OCI-LY1 (cell line): ENCODE measurements around the gene ANAPC5.

Experiments
- H2AFZ ChIP-seq: fragments of 200-600 bp; sonication (generic), shearing (Covaris generic); 2 replicates; pipeline ENCODE4 v1.6.0; 2014; ENCODE audit warnings: antibody characterized with exemption, mild to moderate bottlenecking, low read length
- H3F3A ChIP-seq: fragments of 200-600 bp; sonication (generic), shearing (Covaris generic); 2 replicates; pipeline ENCODE4 v1.6.0; 2014; ENCODE audit warnings: mild to moderate bottlenecking, antibody characterized with exemption, low read length, moderate library complexity; ENCODE audit not compliant: insufficient read depth
- H3K27ac ChIP-seq: fragments of 200-600 bp; sonication (generic); 2 replicates; pipeline ENCODE4 v1.5.1; 2014; ENCODE audit warnings: low read length, mixed run types, mild to moderate bottlenecking, low read depth; ENCODE audit not compliant: poor library complexity, severe bottlenecking
- H3K27me3 ChIP-seq: fragments of 200-600 bp; sonication (generic); 2 replicates; pipeline ENCODE4 v1.6.0; 2014; ENCODE audit warnings: antibody characterized with exemption, mild to moderate bottlenecking, low read length, moderate library complexity; ENCODE audit not compliant: insufficient read depth
- H3K36me3 ChIP-seq: fragments of 200-600 bp; sonication (generic); 2 replicates; pipeline ENCODE4 v1.6.1; 2014; ENCODE audit warnings: mild to moderate bottlenecking, antibody characterized with exemption, low read length, moderate library complexity, mixed read lengths; ENCODE audit not compliant: insufficient read depth
- H3K4me1 ChIP-seq: fragments of 200-600 bp; sonication (generic); 2 replicates; pipeline ENCODE4 v1.5.1; 2014; ENCODE audit warnings: mild to moderate bottlenecking, low read length, moderate library complexity; ENCODE audit not compliant: insufficient read depth, severe bottlenecking
- H3K4me2 ChIP-seq: fragments of 200-600 bp; sonication (generic), shearing (Covaris generic); 2 replicates; pipeline ENCODE4 v1.6.1; 2014; ENCODE audit warnings: low read length
- H3K4me3 ChIP-seq: fragments of 200-600 bp; sonication (generic); 2 replicates; pipeline ENCODE4 v1.5.1; 2014; ENCODE audit warnings: low read length, low read depth, mild to moderate bottlenecking, mixed read lengths; ENCODE audit not compliant: poor library complexity, severe bottlenecking
- H3K79me2 ChIP-seq: fragments of 200-600 bp; shearing (Covaris generic); 2 replicates; pipeline ENCODE4 v1.6.1; 2016; ENCODE audit warnings: mixed run types, low read length, mixed read lengths; ENCODE audit not compliant: insufficient read depth
- H3K9ac ChIP-seq: fragments of 200-600 bp; sonication (generic), shearing (Covaris generic); 2 replicates; pipeline ENCODE4 v1.6.1; 2014; ENCODE audit warnings: mild to moderate bottlenecking, low read length, mixed read lengths
- H3K9me2 ChIP-seq: fragments of 200-600 bp; sonication (generic), shearing (Covaris generic); 2 replicates; pipeline ENCODE4 v1.6.1; 2014; ENCODE audit warnings: low read depth, mild to moderate bottlenecking, low read length, mixed read lengths
- H3K9me3 ChIP-seq: fragments of 200-600 bp; shearing (Covaris generic); 2 replicates; pipeline ENCODE4 v1.6.1; 2014; ENCODE audit warnings: low read length, mixed read lengths
- H4K20me1 ChIP-seq: fragments of 200-600 bp; sonication (generic), shearing (Covaris generic); 2 replicates; pipeline ENCODE4 v1.6.0; 2016; ENCODE audit warnings: mild to moderate bottlenecking, low read length; ENCODE audit not compliant: insufficient read depth
- EZH2 ChIP-seq: fragments of 200-600 bp; sonication (generic), shearing (Covaris generic); IDR thresholded peaks from 2 replicates; pipeline ENCODE4 v1.8.0; 2017; ENCODE audit warnings: borderline replicate concordance, mixed run types, mild to moderate bottlenecking, antibody characterized with exemption, low read length, moderate library complexity, mixed read lengths
- TF ChIP-seq, protein P1 (sequence below): fragments of 200-600 bp; sonication (generic), shearing (Covaris generic); IDR thresholded peaks from 2 replicates; pipeline ENCODE4 v1.5.1; 2017; ENCODE audit warnings: mild to moderate bottlenecking, antibody characterized with exemption, low read length, moderate library complexity, mixed read lengths

Gene ANAPC5

DNA sequence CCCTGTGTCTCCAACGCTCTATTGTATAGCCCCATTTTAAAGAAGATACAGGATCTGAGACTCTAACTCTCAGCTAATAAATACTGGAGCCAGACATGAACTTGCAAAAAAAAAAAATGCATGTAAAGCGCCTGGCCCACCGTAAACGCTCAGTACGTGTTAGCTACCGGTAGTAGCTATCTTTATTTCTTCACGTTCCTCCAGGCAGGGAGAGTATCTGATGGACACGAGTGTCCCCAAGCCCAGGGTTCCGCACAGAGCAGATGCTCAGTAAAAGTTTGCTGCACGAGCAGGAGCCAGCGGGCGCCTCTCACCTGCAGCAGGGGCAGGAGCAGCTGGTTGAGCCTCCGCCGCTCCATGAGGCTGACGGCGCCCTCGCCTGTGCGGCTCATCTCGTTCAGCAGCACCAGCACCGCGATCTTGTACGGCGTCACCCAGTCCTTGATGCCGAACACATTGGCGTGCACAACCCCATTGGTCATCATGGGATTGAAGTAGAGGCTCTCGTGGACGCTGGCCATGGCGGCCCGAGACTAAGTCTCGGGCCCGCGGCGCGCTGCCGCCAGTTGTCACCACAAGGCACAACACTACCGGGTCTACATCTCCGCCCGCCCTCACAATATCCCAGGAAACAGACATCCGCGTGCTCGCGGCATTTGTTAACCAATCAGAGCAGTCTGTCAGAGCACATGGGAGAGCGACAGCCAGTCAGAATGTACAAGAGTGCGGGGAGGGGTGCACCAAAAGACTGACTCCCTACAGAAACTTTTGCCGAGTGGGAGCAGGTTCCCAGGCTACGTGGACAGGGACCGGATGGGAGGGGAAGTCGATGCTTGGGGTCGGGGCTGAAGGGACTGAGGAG, at the start of gene ANAPC5:
TSS of gene ANAPC5 (minus strand) at position 592 of the 862 bp plus-strand sequence. CDS start at position 521, 71 bp downstream.
- Histone ChIP-seq H3K27ac (peak within 1 kb of the TSS; percentile 77), H3F3A (no peaks in the 10 kb centered on the region), H3K27me3 (no peaks in the 10 kb centered on the region), H3K9me2 (no peaks in the 10 kb centered on the region), H3K4me2 (peak within 1 kb of the TSS; percentile 93), H3K79me2 (peaks cover 43% of the 10 kb centered on the region), H3K9me3 (no peaks in the 10 kb centered on the region), H3K4me3 (peak within 1 kb of the TSS; percentile 89), H3K9ac (peak within 1 kb of the TSS; percentile 88), H3K36me3 (peaks cover 18% of the 10 kb centered on the region; the same call in 1 of the 2 replicates), H2AFZ (peak within 1 kb of the TSS; percentile 37; the same call in 1 of the 2 replicates), H3K4me1 (peaks cover 23% of the 10 kb centered on the region), H4K20me1 (no peaks in the 10 kb centered on the region)
- no peak for TF ChIP-seq EZH2
- TF ChIP-seq, protein P1, sequence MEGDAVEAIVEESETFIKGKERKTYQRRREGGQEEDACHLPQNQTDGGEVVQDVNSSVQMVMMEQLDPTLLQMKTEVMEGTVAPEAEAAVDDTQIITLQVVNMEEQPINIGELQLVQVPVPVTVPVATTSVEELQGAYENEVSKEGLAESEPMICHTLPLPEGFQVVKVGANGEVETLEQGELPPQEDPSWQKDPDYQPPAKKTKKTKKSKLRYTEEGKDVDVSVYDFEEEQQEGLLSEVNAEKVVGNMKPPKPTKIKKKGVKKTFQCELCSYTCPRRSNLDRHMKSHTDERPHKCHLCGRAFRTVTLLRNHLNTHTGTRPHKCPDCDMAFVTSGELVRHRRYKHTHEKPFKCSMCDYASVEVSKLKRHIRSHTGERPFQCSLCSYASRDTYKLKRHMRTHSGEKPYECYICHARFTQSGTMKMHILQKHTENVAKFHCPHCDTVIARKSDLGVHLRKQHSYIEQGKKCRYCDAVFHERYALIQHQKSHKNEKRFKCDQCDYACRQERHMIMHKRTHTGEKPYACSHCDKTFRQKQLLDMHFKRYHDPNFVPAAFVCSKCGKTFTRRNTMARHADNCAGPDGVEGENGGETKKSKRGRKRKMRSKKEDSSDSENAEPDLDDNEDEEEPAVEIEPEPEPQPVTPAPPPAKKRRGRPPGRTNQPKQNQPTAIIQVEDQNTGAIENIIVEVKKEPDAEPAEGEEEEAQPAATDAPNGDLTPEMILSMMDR: no peak; the same call in 1 of the 2 replicates

GRCh38 chr12:121400332-121401139, 48.3 kb upstream of the ANAPC5 start:
- no peak for TF ChIP-seq EZH2
- TF ChIP-seq, protein P1: no peak
- no peaks in the 10 kb centered on the region for H3K9me3 ChIP-seq
- peak overlapping the region; percentile 39 for H3K27ac ChIP-seq
- no peaks in the 10 kb centered on the region for H4K20me1 ChIP-seq
- no peaks in the 10 kb centered on the region for H3K9me2 ChIP-seq
- H3K36me3 ChIP-seq: peaks cover 29% of the 10 kb centered on the region
- no peaks in the 10 kb centered on the region for H3F3A ChIP-seq
- H3K4me3 ChIP-seq: peak overlapping the region; percentile 96
- H3K79me2 ChIP-seq: peaks cover 35% of the 10 kb centered on the region
- H3K9ac ChIP-seq: peak overlapping the region; percentile 90
- H2AFZ ChIP-seq: no peak overlapping the region
- peak overlapping the region; percentile 98 for H3K4me2 ChIP-seq
- H3K4me1 ChIP-seq: peaks cover 33% of the 10 kb centered on the region
- H3K27me3 ChIP-seq: no peaks in the 10 kb centered on the region

DNA sequence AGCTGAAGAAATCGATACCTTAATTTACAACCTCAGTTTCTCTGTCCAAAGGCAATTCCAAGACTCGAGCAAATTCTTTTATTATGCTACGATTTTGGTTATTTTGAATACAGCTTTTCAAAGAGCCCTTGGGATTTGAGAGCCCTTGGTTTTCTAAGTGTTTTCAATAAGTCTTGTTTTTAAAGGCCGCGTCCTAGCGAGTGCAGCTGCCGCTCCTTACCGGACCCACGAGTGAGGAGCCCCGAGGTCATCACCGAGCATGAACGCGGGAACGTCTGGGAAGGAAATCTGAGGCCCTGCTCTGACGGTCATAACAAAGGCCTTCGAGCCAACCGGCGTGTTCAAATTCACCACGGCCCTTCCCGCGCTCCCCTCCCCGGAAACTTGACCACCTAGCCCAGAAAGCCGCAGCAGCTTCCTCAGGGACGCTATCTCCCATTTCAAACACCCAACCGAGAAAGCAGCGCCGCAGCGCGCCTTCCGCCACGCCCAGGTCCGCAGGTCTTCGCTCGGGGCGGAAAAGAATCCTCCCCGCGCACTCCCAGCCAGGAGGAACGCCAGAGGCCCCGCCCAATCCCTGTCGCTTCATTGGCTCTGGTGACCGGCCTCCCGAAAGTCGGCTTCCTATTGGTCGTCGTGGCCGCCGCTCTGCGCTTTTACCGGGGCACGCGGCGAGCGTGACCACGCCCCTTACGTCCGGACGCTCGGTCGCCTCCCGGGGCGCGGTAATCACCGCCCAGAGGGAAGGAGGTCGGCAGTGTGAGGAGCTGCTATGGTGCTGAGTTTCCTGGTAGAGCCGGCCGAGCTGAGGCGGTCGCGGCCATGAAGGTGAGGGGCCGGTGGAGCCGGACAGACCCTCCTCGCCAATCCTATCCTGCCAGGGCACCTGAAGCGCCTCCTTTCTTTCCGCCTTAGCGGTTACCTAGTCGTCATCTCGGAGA, 47.5 kb upstream of the ANAPC5 start, which contains the start of gene RNF34:
TSS of gene RNF34 (plus strand) at position 728 of the 941 bp plus-strand sequence. CDS start at position 823, 95 bp downstream.
- 0 out of 2 replicates have a peak within 1 kb of the TSS, but pooled peaks have one; percentile 17 for H2AFZ ChIP-seq
- H3K36me3 ChIP-seq: peaks cover 21% of the 10 kb centered on the region
- peaks cover 33% of the 10 kb centered on the region for H3K4me1 ChIP-seq
- peak within 1 kb of the TSS; percentile 96 for H3K4me3 ChIP-seq
- no peaks in the 10 kb centered on the region for H3K9me2 ChIP-seq
- H3K79me2 ChIP-seq: peaks cover 32% of the 10 kb centered on the region
- H3K9me3 ChIP-seq: no peaks in the 10 kb centered on the region
- H3K27me3 ChIP-seq: no peaks in the 10 kb centered on the region
- H4K20me1 ChIP-seq: no peaks in the 10 kb centered on the region
- H3F3A ChIP-seq: no peaks in the 10 kb centered on the region
- peak within 1 kb of the TSS; percentile 98 for H3K4me2 ChIP-seq
- peak within 1 kb of the TSS; percentile 39 for H3K27ac ChIP-seq
- TF ChIP-seq, protein P1: no peak
- no peak for TF ChIP-seq EZH2
- peak within 1 kb of the TSS; percentile 90 for H3K9ac ChIP-seq
